Psoas muscle (tissue), 8 donors: Measurements from ENCODE around the gene ZDHHC3. TPM values are rescaled to one million over a fixed set of nuclear protein-coding genes. Genes with fewer than 3 reads are reported as not detected.

Experiments used
- ATAC-seq, 4 donors: fragments of 200-7000 bp; cut with Tn5 transposase; one replicate each; pipeline ENCODE4 v1.9.1; 2020; ENCODE audit warnings: moderate library complexity in 3 of 4, mild to moderate bottlenecking in 2 of 4
- DNase-seq, 2 donors: peaks; one replicate each; pipeline ENCODE4 v3.0.0-alpha.2; 2020
- H3K27ac ChIP-seq: fragments of 200-600 bp; one replicate; pipeline ENCODE4 v1.8.0; 2022
- H3K27me3 ChIP-seq, 3 donors: fragments of 200-600 bp in 1 of 3; one replicate each; pipeline versions ENCODE4 v1.6.1 to v1.8.0; 2013 to 2022; ENCODE audit warnings: low read length in 2 of 3, mild to moderate bottlenecking in 2 of 3, moderate library complexity in 1 of 3; ENCODE audit not compliant: insufficient read depth in 3 of 3
- H3K36me3 ChIP-seq, 2 donors: fragments of 200-600 bp in 1 of 2; one replicate each; pipeline versions ENCODE4 v1.6.1 to v1.8.0; 2013 to 2022; ENCODE audit warnings: low read depth in 1 of 2, mild to moderate bottlenecking in 1 of 2, moderate library complexity in 1 of 2; ENCODE audit not compliant: insufficient read depth in 1 of 2
- H3K4me1 ChIP-seq: fragments of 200-600 bp; one replicate; pipeline ENCODE4 v1.8.0; 2022
- H3K4me3 ChIP-seq: fragments of 200-600 bp; one replicate; pipeline ENCODE4 v1.8.0; 2022; ENCODE audit warnings: mild to moderate bottlenecking
- H3K9me3 ChIP-seq: fragments of 200-600 bp; one replicate; pipeline ENCODE4 v1.8.0; 2022
- CTCF ChIP-seq: fragments of 200-600 bp; IDR thresholded peaks from one replicate; pipeline ENCODE4 v1.8.0; 2022; ENCODE audit warnings: antibody characterized with exemption
- WGBS, 3 donors: extraction: QIAGEN DNeasy Blood & Tissue Kit; methylation state at CpG; one replicate each; pipeline versions ENCODE4 v1.1.6 to v1.1.7; 2013; 5-methylcytosine and 5-hydroxymethylcytosine counted together
- intact Hi-C, 2 donors: fragments of 100-400 bp; cut with DNase I; formaldehyde crosslinking; loops; one replicate each; pipeline versions ENCODE4 v1.11.0 to v1.14.2; 2022
- polyA plus RNA-seq, 3 donors: library from polyadenylated mRNA; stranded (reverse); fragments of 200-250 nt; gene quantifications; one replicate each; pipeline ENCODE4 v1.2.3, GENCODE V29; 2013
- total RNA-seq, 4 donors: library from RNA; stranded (reverse); fragmentation: NEBNext Ultra II Directional in 2 of 4; extraction: Animal tissue kit (Norgen Biotek cat#: 25700) in 2 of 4; gene quantifications; one replicate each; pipeline versions ENCODE4 v1.2.1 to v1.2.4, GENCODE V29; 2021 to 2023
- donor health status: healthy with polysubstance abuse.
- donor health status: DM: no; HTN: no; CAD: no; lungs with moderate emphysema.
- donor health status: Bipolar disorder and iron deficiency.
- donor health status: healthy.
- donor health status: DM: yes; HTN: yes; CAD: no.
- donor health status: DM: no; HTN: no; CAD: no.
- donor health status: DM: no; HTN: no; CAD: no.
- donor health status: DM: yes; HTN: yes; CAD: no.

Gene ZDHHC3
- total and polyA plus RNA-seq, 7 donors = 22.2 to 58.3 (median 40.8) TPM

- peak overlapping the region; percentile 55 for H3K27ac ChIP-seq
- intact Hi-C loops = no loop called here
- ATAC-seq = peak in 1 of 4 donors; percentile 25
Measured at GRCh38 chr3:45002139-45002660, 26.2 kb upstream of the ZDHHC3 start.

GRCh38 chr3:45001738-45002137 is 25.8 kb upstream of the ZDHHC3 start:
- peaks cover 3 to 83% of the 10 kb centered on the region in 2 donors for H3K36me3 ChIP-seq
- H3K4me1 ChIP-seq = peaks cover 12% of the 10 kb centered on the region
- TF ChIP-seq CTCF = no peak
- H3K27me3 ChIP-seq = no peaks in the 10 kb centered on the region
- WGBS, 3 donors = 92 to 95% (median 95%) methylated on average over 3 of the region's 3 CpGs
- no peaks in the 10 kb centered on the region for H3K9me3 ChIP-seq
- H3K27ac ChIP-seq = no peak overlapping the region
- no peak for DNase-seq
- intact Hi-C loops = no loop called here
- ATAC-seq = no peak
- H3K4me3 ChIP-seq = no peak overlapping the region

More at GRCh38 chr3:45002139-45002660, 26.2 kb upstream of the ZDHHC3 start:
- H3K4me1 ChIP-seq = peaks cover 12% of the 10 kb centered on the region
- H3K9me3 ChIP-seq = no peaks in the 10 kb centered on the region
- WGBS, 3 donors = 75 to 80% (median 77%) methylated on average over 2 of the region's 2 CpGs
- DNase-seq = no peak
- no peak for TF ChIP-seq CTCF
- no peaks in the 10 kb centered on the region for H3K27me3 ChIP-seq
- H3K36me3 ChIP-seq = peaks cover 3 to 81% of the 10 kb centered on the region in 2 donors
- no peak overlapping the region for H3K4me3 ChIP-seq

GRCh38 chr3:45000823-45001222 is 24.8 kb upstream of the ZDHHC3 start:
- no peak overlapping the region for H3K27ac ChIP-seq
- intact Hi-C loops = no loop called here
- 93 to 95% (median 94%) methylated on average over 4 of the region's 4 CpGs for WGBS, 3 donors

GRCh38 chr3:44999782-45000181 is 23.8 kb upstream of the ZDHHC3 start:
- H3K36me3 ChIP-seq = peaks cover 3 to 79% of the 10 kb centered on the region in 2 donors
- DNase-seq = no peak
- H3K4me3 ChIP-seq = no peak overlapping the region
- peaks cover 16% of the 10 kb centered on the region for H3K4me1 ChIP-seq
- no peak overlapping the region for H3K27ac ChIP-seq
- intact Hi-C loops = no loop called here
- H3K9me3 ChIP-seq = no peaks in the 10 kb centered on the region
- no peak for TF ChIP-seq CTCF
- WGBS, 3 donors = 64 to 77% (median 69%) methylated on average over 2 of the region's 2 CpGs
- no peaks in the 10 kb centered on the region for H3K27me3 ChIP-seq
- no peak for ATAC-seq

More at GRCh38 chr3:45000823-45001222, 24.8 kb upstream of the ZDHHC3 start:
- Histone ChIP-seq H3K36me3 (peaks cover 3 to 86% of the 10 kb centered on the region in 2 donors), H3K4me3 (no peak overlapping the region), H3K27me3 (no peaks in the 10 kb centered on the region), H3K9me3 (no peaks in the 10 kb centered on the region), H3K4me1 (peaks cover 12% of the 10 kb centered on the region)
- ATAC-seq (no peak), DNase-seq (no peak)
- TF ChIP-seq CTCF = no peak

GRCh38 chr3:44996556-44996969 is 20.6 kb upstream of the ZDHHC3 start:
- no peak for DNase-seq

More at GRCh38 chr3:44996556-44996969, 20.6 kb upstream of the ZDHHC3 start:
- WGBS, 3 donors = 72 to 76% (median 76%) methylated on average over 3 of the region's 3 CpGs
- H3K27ac ChIP-seq = no peak overlapping the region
- no peak overlapping the region for H3K4me3 ChIP-seq
- peaks cover 0 to 70% of the 10 kb centered on the region in 2 donors for H3K36me3 ChIP-seq
- peaks cover 15% of the 10 kb centered on the region for H3K4me1 ChIP-seq
- TF ChIP-seq CTCF = no peak
- intact Hi-C loops = no loop called here
- peak; percentile 43 to 80 (median 71) for ATAC-seq
- H3K9me3 ChIP-seq = no peaks in the 10 kb centered on the region
- no peaks in the 10 kb centered on the region for H3K27me3 ChIP-seq
